ENCODE results near the gene TSHZ1. TPM values are rescaled to one million over a fixed set of nuclear protein-coding genes. Genes with fewer than 3 reads are reported as not detected.

TSHZ1 gene
- polyA plus RNA-seq, 3 donors from 2014 or later: 1.7 to 10.7 (median 3.5) TPM

DNA sequence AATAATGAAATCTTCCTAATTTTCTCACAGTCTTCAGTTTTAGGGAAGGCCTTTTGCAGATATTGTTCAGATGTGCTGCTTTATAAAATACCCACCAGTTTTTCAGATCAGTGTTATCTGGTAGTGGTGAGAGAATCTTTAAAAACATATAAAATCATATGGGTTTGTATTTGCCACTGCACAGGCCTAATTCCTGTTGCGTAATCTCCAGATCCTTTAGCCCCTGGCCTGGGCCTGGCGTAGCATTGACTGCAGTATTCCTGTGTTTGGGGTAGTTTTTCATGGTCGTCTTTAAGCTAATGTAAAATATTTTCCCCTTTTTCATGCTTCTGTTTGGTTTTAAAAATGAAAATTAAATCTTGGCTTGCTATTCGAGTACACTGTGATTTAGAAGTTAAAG, 43.2 kb downstream of the TSHZ1 start:
- Mint-ChIP-seq H3K4me1 (peaks cover 69 to 85% of the 10 kb centered on the region in 2 donors), H3K27ac (peak overlapping the region; percentile 14 to 78 (median 66)), H3K27me3 (ENCODE audit: low read depth in 3 of 3) (peaks cover 0 to 2% (median 0%) of the 10 kb centered on the region in 3 donors)

DNA sequence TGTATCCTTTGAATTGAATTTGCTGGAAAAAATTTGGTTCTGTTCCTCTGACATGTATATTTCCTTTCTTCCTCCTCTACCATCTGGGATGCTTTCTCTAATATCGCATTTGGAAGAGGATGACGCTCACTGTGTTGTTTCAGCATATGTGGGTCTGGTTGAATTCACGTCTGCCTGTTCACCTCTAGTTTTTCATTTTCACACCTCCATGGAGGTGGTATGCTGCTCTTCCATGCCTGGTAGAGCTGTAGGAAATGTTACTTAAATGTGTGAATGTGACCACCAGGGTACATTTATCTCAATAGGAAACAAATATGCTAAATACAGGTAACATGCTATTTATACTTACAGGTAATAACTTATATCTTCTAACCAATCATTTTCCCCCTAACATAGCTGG, 44.5 kb downstream of the TSHZ1 start:
- Mint-ChIP-seq H3K27me3 (ENCODE audit: low read depth in 3 of 3) (no peaks in the 10 kb centered on the region), H3K4me3 (peak overlapping the region in 4 of 5 donors; percentile 1 to 41 (median 14)), H3K36me3 (no peaks in the 10 kb centered on the region), H3K27ac (peak overlapping the region in 4 of 6 donors; percentile 53 to 74 (median 67)), H3K4me1 (peaks cover 65 to 86% of the 10 kb centered on the region in 2 donors), H3K9me3 (no peaks in the 10 kb centered on the region)
- no peak for DNase-seq

More for the DNA sequence above, 43.2 kb downstream of the TSHZ1 start:
- Mint-ChIP-seq H3K4me3 (no peak overlapping the region), H3K9me3 (no peaks in the 10 kb centered on the region), H3K36me3 (no peaks in the 10 kb centered on the region)
- no peak for DNase-seq

DNA sequence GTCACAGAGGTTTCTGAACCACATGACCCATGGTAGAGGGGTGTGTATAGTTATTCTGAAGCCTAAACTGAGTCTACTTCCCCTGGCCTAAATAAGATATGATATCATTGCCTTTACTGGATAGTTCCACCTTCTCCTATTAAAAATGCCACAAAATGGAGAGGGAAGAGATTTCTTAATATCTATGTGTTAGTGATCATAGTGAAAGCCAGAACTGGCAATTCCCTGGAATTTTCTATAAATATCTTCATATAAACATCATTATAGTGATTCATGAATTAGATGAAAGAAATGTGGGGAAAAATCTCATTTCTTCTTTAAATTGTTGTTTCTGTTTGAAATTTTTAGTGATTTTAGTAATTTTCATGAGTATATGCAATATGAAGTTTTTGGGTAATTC, 45.8 kb downstream of the TSHZ1 start:
- no peak for DNase-seq
- no peaks in the 10 kb centered on the region for H3K9me3 Mint-ChIP-seq
- H3K4me1 Mint-ChIP-seq: peaks cover 71 to 94% of the 10 kb centered on the region in 2 donors
- no peak overlapping the region for H3K4me3 Mint-ChIP-seq
- no peaks in the 10 kb centered on the region for H3K36me3 Mint-ChIP-seq
- H3K27me3 Mint-ChIP-seq (ENCODE audit: low read depth in 3 of 3): no peaks in the 10 kb centered on the region
- H3K27ac Mint-ChIP-seq: peak overlapping the region in 1 of 6 donors; percentile 18

DNA sequence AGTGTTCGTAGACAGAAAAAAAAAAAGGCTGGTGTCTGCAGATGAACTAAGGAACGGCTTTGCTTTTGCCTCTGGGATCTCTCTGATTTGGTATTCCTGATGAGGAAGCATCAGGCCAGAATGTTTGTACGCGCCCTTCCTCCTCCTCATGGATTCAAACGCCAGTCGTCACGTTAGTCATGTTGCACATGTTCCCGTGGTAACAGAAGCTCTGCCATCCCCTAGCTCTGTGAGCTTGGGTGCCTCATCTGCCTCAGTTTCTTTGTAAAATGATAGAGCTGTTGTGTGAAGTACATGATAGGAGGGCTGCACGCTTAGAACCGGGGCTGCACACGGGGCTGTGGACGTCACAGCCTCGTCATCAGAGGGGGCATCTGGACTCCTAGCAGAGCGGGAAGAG, 47.0 kb downstream of the TSHZ1 start:
- Mint-ChIP-seq H3K27me3 (ENCODE audit: low read depth in 3 of 3) (no peaks in the 10 kb centered on the region), H3K36me3 (peaks cover 0 to 3% (median 0%) of the 10 kb centered on the region in 3 donors), H3K9me3 (no peaks in the 10 kb centered on the region), H3K4me1 (peaks cover 76 to 95% of the 10 kb centered on the region in 2 donors), H3K4me3 (no peak overlapping the region), H3K27ac (no peak overlapping the region)
- no peak for DNase-seq

DNA sequence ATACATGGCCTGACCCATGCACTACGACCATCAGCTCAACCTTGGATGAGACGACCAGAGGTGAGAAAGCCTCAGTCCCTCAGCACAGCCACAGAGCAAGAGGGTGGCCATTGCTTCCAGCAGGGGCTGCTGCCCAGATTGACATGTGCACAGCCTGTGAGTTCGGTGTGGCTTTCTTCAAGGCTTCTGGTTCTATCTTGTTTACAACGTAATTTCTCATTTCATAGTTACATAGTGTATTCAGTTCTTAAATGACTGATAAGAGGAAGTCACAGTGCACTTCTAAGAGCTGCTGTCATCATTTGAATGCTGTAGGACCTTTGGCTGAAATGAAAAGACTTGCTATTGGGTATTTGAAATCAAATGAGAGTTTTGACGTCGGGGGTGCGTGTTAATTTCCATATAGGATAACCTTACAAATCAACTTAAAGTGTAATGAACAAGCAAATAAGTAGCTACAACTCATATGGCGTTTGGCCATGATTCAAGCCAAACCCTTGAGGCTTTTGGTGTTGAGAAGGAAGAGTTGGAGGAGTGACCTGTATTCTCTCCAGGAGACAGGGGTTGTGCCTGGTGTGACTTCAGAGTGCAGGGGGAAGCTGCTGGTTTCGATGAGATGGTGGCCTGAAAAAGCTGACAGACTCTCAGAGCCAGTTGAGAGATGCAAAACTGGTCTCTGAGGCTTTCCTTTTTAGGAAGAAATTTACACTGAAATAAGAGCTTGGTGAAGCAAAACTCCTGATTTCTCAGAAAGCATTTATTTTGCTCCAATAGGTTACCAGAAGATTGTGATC, 51.0 kb downstream of the TSHZ1 start:
- Mint-ChIP-seq H3K27me3 (ENCODE audit: low read depth in 3 of 3) (no peaks in the 10 kb centered on the region), H3K9me3 (no peaks in the 10 kb centered on the region), H3K27ac (peak overlapping the region in 5 of 6 donors; percentile 12 to 72 (median 38)), H3K4me1 (peaks cover 67 to 85% of the 10 kb centered on the region in 2 donors), H3K36me3 (peaks cover 0 to 3% (median 0%) of the 10 kb centered on the region in 3 donors), H3K4me3 (no peak overlapping the region)
- DNase-seq: no peak

DNA sequence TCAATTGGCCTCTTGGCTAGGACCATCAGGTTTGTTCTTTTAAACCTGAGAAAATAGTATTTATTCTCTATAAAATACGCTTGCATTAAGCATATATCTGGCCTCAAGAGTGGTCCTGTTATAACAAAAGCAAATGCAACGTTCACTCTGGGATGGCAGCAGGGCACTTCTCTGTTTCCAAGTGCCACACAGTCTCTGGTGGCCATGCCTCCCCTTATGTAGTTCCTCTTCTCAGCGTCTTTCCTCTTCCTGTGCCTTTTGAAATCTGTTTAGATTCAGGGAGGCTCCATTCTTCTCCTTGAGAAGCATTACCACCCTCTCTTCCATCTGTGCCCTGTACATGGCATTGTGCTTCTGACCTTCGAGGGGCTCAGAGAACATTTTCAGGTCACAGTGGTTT, 51.9 kb downstream of the TSHZ1 start:
- Mint-ChIP-seq H3K27me3 (ENCODE audit: low read depth in 3 of 3) (no peaks in the 10 kb centered on the region), H3K4me3 (no peak overlapping the region), H3K4me1 (peaks cover 72 to 85% of the 10 kb centered on the region in 2 donors), H3K27ac (peak overlapping the region in 1 of 6 donors; percentile 46), H3K36me3 (peaks cover 0 to 3% (median 0%) of the 10 kb centered on the region in 3 donors), H3K9me3 (no peaks in the 10 kb centered on the region)
- DNase-seq: no peak

DNA sequence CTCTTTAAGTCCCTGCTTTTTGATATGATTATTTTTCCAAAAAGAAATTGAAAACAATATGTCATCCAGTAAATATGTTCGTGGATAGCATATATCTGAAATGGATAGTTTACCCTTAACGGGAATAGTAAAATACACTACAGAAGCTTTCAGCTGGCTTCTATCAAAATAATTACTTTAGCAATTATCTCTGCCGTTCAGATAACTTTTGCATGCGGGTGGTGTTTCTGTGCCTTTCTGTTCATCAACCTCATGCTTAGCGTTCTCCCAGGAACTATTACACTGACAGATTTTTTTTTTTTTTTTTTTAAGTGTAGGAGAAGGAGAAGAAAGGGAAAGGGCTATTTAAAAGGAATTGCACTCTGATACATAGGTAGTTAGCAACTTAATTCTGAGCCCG, 53.6 kb downstream of the TSHZ1 start:
- H3K4me3 Mint-ChIP-seq: no peak overlapping the region
- peaks cover 75 to 85% of the 10 kb centered on the region in 2 donors for H3K4me1 Mint-ChIP-seq
- no peak overlapping the region for H3K27ac Mint-ChIP-seq
- peaks cover 0 to 3% (median 0%) of the 10 kb centered on the region in 3 donors for H3K36me3 Mint-ChIP-seq
- DNase-seq: no peak
- no peaks in the 10 kb centered on the region for H3K27me3 Mint-ChIP-seq (ENCODE audit: low read depth in 3 of 3)
- no peaks in the 10 kb centered on the region for H3K9me3 Mint-ChIP-seq

DNA sequence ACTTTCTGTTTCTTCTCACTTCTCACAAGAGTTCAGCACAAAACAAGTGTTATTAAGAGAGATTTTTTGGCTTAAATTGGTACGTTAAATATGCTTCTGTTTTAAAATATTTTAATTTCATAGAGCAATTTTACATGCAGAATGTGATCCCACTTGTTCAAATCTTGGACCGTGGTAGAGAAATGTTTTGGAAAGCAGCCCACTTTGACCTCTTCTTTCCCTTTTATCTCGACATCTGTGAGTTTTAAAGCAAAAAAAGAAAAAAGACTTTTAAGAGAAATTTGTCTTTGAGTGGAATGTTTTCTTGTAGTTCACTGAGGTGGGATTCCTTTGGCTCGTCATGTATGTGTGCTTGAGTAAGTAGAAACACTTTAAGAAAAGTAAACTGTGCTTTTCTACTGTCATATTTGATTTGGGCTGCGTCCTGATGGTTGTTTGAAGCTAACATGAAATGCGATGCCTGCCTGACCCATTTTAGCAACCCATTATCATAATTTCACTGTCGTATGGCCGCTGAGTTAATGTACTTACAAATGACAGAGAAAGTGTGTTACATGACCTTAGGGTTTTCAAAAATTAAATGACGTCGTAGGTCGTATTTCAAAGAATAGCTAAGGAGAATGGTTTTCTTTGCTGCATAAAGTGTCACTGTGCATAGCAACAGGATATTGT, 54.5 kb downstream of the TSHZ1 start:
- Mint-ChIP-seq H3K27me3 (ENCODE audit: low read depth in 3 of 3) (no peaks in the 10 kb centered on the region), H3K4me1 (peaks cover 79 to 89% of the 10 kb centered on the region in 2 donors), H3K36me3 (peaks cover 0 to 3% (median 0%) of the 10 kb centered on the region in 3 donors), H3K9me3 (no peaks in the 10 kb centered on the region), H3K4me3 (no peak overlapping the region), H3K27ac (peak overlapping the region in 1 of 6 donors; percentile 48)
- no peak for DNase-seq

DNA sequence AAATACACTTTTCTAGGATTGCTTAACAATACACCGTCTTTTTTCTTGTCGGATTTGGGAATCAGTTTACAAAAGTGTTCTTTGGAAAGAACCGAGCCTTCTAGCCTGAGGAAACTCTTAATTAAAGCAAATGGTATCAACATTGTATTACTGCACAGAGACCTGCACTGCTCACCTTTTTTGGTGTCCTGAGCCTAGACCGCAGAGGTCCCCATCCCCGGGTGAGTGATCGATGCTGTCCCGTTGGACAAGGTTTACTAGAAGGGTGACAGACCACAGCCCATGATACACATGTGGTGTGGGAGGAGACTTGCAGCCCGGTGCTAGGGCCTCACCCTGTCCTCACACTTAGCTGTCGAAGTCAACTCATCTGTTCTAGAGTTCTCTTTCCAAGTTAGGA, 55.3 kb downstream of the TSHZ1 start:
- H3K9me3 Mint-ChIP-seq: no peaks in the 10 kb centered on the region
- no peaks in the 10 kb centered on the region for H3K27me3 Mint-ChIP-seq (ENCODE audit: low read depth in 3 of 3)
- no peak for DNase-seq
- peaks cover 73 to 89% of the 10 kb centered on the region in 2 donors for H3K4me1 Mint-ChIP-seq
- H3K4me3 Mint-ChIP-seq: peak overlapping the region in 2 of 5 donors; percentile 10 to 17
- H3K27ac Mint-ChIP-seq: peak overlapping the region in 2 of 6 donors; percentile 17 to 48
- peaks cover 0 to 3% (median 0%) of the 10 kb centered on the region in 3 donors for H3K36me3 Mint-ChIP-seq

DNA sequence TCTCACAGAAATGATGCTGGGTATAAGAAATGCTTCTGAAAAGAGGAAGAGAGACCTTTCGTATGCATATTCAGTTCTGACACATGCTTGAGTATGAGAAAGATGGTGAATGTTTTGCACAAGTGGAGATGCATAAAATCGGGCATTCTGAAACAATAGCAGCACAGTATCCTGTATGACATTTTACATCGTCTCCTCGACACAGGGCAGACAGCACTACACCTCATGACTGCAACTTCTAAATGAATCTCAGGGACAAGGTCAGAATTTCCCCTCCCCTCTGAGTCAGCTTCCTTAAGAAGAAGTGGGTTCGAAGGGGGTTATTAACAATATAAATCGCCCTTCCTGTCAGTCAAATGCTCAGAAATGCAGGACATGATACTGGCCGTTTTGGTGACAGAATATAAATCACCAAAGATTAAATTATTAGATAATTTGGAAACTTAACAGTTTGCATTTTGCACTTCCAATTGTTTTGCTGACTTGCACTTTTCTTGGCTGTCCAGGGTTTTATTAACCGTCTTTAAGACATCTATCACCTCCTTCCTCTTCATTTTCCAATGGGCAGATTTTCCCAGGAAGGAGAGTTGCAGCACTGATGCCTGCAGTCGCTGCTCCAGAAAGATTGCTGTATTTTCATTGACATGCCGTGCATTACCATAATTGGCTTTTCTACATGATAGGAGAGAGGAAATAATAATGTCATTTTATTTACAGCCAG, 57.2 kb downstream of the TSHZ1 start:
- H3K27me3 Mint-ChIP-seq (ENCODE audit: low read depth in 3 of 3): no peaks in the 10 kb centered on the region
- DNase-seq: no peak
- peak overlapping the region in 2 of 6 donors; percentile 25 to 34 for H3K27ac Mint-ChIP-seq
- no peaks in the 10 kb centered on the region for H3K9me3 Mint-ChIP-seq
- H3K4me1 Mint-ChIP-seq: peaks cover 63 to 87% of the 10 kb centered on the region in 2 donors
- peaks cover 0 to 3% (median 0%) of the 10 kb centered on the region in 3 donors for H3K36me3 Mint-ChIP-seq
- H3K4me3 Mint-ChIP-seq: peak overlapping the region in 1 of 5 donors; percentile 3

DNA sequence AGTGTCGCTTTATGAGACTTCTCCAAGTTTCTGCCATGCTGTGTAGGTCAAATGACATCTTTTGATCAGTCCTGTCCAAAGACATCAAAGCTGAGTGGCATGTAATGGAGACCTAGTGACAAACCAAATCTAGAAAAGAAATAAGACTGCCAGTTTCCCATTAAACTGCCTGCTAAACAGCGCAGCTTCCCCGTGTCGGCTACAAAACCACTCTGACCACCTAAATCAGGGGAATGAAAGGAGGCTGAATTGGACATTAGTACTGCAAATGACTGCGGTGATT, 57.7 kb downstream of the TSHZ1 start:
- peak overlapping the region in 1 of 6 donors; percentile 31 for H3K27ac Mint-ChIP-seq
- no peak for DNase-seq
- no peaks in the 10 kb centered on the region for H3K9me3 Mint-ChIP-seq
- H3K27me3 Mint-ChIP-seq (ENCODE audit: low read depth in 3 of 3): no peaks in the 10 kb centered on the region
- peaks cover 60 to 87% of the 10 kb centered on the region in 2 donors for H3K4me1 Mint-ChIP-seq
- no peak overlapping the region for H3K4me3 Mint-ChIP-seq
- H3K36me3 Mint-ChIP-seq: peaks cover 0 to 3% (median 0%) of the 10 kb centered on the region in 3 donors

DNA sequence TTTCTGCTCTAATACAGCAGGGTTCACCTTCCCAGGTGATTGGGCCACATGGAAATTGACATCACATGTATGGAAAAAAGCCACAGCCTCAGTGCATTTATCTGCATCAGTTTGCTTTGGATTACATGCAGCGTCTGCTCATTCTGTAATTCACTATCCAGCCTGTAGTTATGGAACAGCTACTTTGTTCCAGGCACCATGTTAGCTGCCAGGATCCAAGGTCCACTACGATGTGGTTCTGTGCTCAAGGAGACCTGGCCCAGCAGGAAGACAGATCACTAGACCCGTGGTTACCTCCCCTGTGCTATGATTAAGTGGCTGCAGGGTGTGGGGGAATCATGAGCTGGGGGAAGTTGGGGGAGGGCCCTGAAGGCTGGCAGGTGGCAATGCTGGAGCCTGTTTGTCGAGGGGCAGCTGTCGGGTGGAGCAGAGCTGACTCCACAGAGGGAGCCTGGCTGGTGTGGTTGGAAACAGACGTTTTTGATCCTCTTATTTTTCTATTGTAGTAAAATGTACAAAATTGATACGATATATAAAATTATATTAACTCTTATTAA, 58.6 kb downstream of the TSHZ1 start:
- Mint-ChIP-seq H3K9me3 (no peaks in the 10 kb centered on the region), H3K4me3 (no peak overlapping the region), H3K27ac (peak overlapping the region in 1 of 6 donors; percentile 18), H3K4me1 (peaks cover 65 to 92% of the 10 kb centered on the region in 2 donors), H3K27me3 (ENCODE audit: low read depth in 3 of 3) (peaks cover 0 to 2% (median 0%) of the 10 kb centered on the region in 3 donors), H3K36me3 (peaks cover 0 to 3% (median 0%) of the 10 kb centered on the region in 3 donors)
- no peak for DNase-seq

DNA sequence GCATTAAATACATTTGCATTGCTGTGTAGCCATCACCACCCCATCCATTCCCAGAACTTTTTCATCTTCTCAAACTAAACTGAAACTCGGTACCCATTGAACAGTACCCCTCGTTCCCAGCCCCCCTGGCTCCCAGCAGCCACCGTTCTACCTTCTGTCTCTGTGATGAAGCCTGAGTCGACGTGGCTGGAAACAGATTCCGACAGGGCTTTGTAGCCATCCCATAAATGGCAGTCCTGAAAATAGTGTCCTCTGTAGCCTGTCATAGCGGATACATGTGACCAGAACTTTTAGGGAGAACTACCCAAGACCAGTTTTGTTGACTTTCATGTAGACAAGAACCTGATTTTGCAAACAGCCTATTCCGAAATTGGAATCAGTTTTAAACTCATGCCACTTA, 59.1 kb downstream of the TSHZ1 start:
- H3K27ac Mint-ChIP-seq: no peak overlapping the region
- H3K4me3 Mint-ChIP-seq: no peak overlapping the region
- peaks cover 0 to 2% (median 0%) of the 10 kb centered on the region in 3 donors for H3K27me3 Mint-ChIP-seq (ENCODE audit: low read depth in 3 of 3)
- DNase-seq: no peak
- H3K4me1 Mint-ChIP-seq: peaks cover 62 to 91% of the 10 kb centered on the region in 2 donors
- peaks cover 0 to 3% (median 0%) of the 10 kb centered on the region in 3 donors for H3K36me3 Mint-ChIP-seq
- no peaks in the 10 kb centered on the region for H3K9me3 Mint-ChIP-seq
